ENCODE data around the gene DDI2.
A peak's percentile ranks its signal among the peaks of the same experiment; 100 is the strongest.

DDI2 gene

GRCh38 chr1:15616373-15617172 is 685 bp upstream of the DDI2 start:
- no peaks in the 10 kb centered on the region for H3K36me3 ChIP-seq (ENCODE audit: control insufficient read depth in 2 of 2, insufficient read depth in 1 of 2, low read length in 2 of 2)
- H3K4me1 ChIP-seq (ENCODE audit: control insufficient read depth, insufficient read depth, low read length) = peaks cover 11% of the 10 kb centered on the region; the same call in 1 of the 2 replicates
- peak overlapping the region; percentile 46 for H3K4me3 ChIP-seq (ENCODE audit: low read depth, low read length)
- H3K9me3 ChIP-seq (ENCODE audit: control insufficient read depth, insufficient read depth, low read depth, low read length) = no peaks in the 10 kb centered on the region
- peak overlapping the region; percentile 40 for H3K27ac ChIP-seq (ENCODE audit: extremely low read depth, low read depth, low read length)
- CTCF ChIA-PET = no interaction called here
- POLR2A ChIA-PET = interaction anchor here (4.1 kb wide), 1 partner anchor 13 kb away, joined by 23 read pairs; no protein-coding TSS in a partner anchor
- no peak for TF ChIP-seq ZNF16 (tag by site-specific recombination; IDR thresholded peaks at IDR 0.05; ENCODE audit: low read depth)
- TF ChIP-seq ZNF221 (tag by site-specific recombination; IDR thresholded peaks at IDR 0.05; ENCODE audit: borderline replicate concordance) = no peak
- peak; percentile 64; the same call in 1 of the 2 replicates for TF ChIP-seq ZEB2 (tag by site-specific recombination; IDR thresholded peaks at IDR 0.05)
- no peak for TF ChIP-seq ZNF837 (tag by site-specific recombination; IDR thresholded peaks at IDR 0.05)
- TF ChIP-seq ZBTB8A (tag by site-specific recombination; IDR thresholded peaks at IDR 0.05) = no peak; the same call in 1 of the 2 replicates
- TF ChIP-seq ZNF580 (tag by site-specific recombination; IDR thresholded peaks at IDR 0.05) = no peak
- no peak for TF ChIP-seq BCL11A (tag by site-specific recombination; IDR thresholded peaks at IDR 0.05; ENCODE audit: low read depth)
- no peak for TF ChIP-seq ZNF350 (tag by site-specific recombination; IDR thresholded peaks at IDR 0.05)
- no peak for TF ChIP-seq WT1 (tag by site-specific recombination; IDR thresholded peaks at IDR 0.05)
- TF ChIP-seq ZNF785 (tag by site-specific recombination; IDR thresholded peaks at IDR 0.05) = no peak
- TF ChIP-seq ZNF19 (tag by site-specific recombination; IDR thresholded peaks at IDR 0.05; ENCODE audit: low read depth) = no peak
- TF ChIP-seq ZNF311 (tag by site-specific recombination; IDR thresholded peaks at IDR 0.05; ENCODE audit: borderline replicate concordance) = no peak
- TF ChIP-seq ZNF660 (tag by site-specific recombination; IDR thresholded peaks at IDR 0.05) = no peak
- no peak for TF ChIP-seq SALL2 (tag by site-specific recombination; IDR thresholded peaks at IDR 0.05; ENCODE audit: borderline replicate concordance)
- TF ChIP-seq ZNF324 (tag by site-specific recombination; IDR thresholded peaks at IDR 0.05) = no peak
- TF ChIP-seq ZSCAN5A (tag by site-specific recombination; IDR thresholded peaks at IDR 0.05) = no peak
- TF ChIP-seq ZFP37 (tag by site-specific recombination; IDR thresholded peaks at IDR 0.05) = no peak
- no peak for TF ChIP-seq ZNF114 (tag by site-specific recombination; IDR thresholded peaks at IDR 0.05)
- TF ChIP-seq PRDM4 (tag by site-specific recombination; IDR thresholded peaks at IDR 0.05) = no peak
- TF ChIP-seq ZNF433 (tag by site-specific recombination; IDR thresholded peaks at IDR 0.05; ENCODE audit: low read depth) = no peak
- peak; percentile 69 for TF ChIP-seq ZNF335 (tag by site-specific recombination; conservative IDR thresholded peaks at IDR 0.05)
- peak; percentile 88 for TF ChIP-seq ZFHX2 (tag by site-specific recombination; conservative IDR thresholded peaks at IDR 0.05)
- TF ChIP-seq ZXDB (tag by site-specific recombination; IDR thresholded peaks at IDR 0.05) = peak; percentile 64
- peak; percentile 92 for TF ChIP-seq ZNF341 (tag by site-specific recombination; IDR thresholded peaks at IDR 0.05; ENCODE audit: low read depth)
- no peak for TF ChIP-seq ZFP3 (tag by site-specific recombination; IDR thresholded peaks at IDR 0.05; ENCODE audit: low read depth)
- TF ChIP-seq HOXA7 (CRISPR knock-in tag; IDR thresholded peaks at IDR 0.05; ENCODE audit: borderline replicate concordance) = no peak
- TF ChIP-seq ZNF473 (tag by site-specific recombination; IDR thresholded peaks at IDR 0.05) = no peak
- TF ChIP-seq ZSCAN30 (tag by site-specific recombination; IDR thresholded peaks at IDR 0.05) = no peak
- peak; percentile 41; the same call in 1 of the 2 replicates for TF ChIP-seq ZNF629 (tag by site-specific recombination; IDR thresholded peaks at IDR 0.05)
- no peak for TF ChIP-seq ZNF292 (tag by site-specific recombination; IDR thresholded peaks at IDR 0.05; ENCODE audit: borderline replicate concordance, low read depth)
- no peak for TF ChIP-seq ZNF830 (tag by site-specific recombination; IDR thresholded peaks at IDR 0.05; ENCODE audit: low read depth)
- TF ChIP-seq ZNF600 (tag by site-specific recombination; IDR thresholded peaks at IDR 0.05) = peak; percentile 14; the same call in 1 of the 2 replicates
- TF ChIP-seq ZNF747 (tag by site-specific recombination; IDR thresholded peaks at IDR 0.05) = no peak
- TF ChIP-seq GFI1B (tag by site-specific recombination; IDR thresholded peaks at IDR 0.05) = no peak; the same call in 1 of the 2 replicates
- no peak for TF ChIP-seq AEBP2 (tag by site-specific recombination; IDR thresholded peaks at IDR 0.05; ENCODE audit: borderline replicate concordance)
